ENCODE data around the gene SNX30. TPM values are rescaled to one million over a fixed set of nuclear protein-coding genes. Genes with fewer than 3 reads are reported as not detected.

The SNX30 gene
- total and polyA plus RNA-seq, 2 experiments from 2014 or later: 6.4 to 29.1 TPM

DNA sequence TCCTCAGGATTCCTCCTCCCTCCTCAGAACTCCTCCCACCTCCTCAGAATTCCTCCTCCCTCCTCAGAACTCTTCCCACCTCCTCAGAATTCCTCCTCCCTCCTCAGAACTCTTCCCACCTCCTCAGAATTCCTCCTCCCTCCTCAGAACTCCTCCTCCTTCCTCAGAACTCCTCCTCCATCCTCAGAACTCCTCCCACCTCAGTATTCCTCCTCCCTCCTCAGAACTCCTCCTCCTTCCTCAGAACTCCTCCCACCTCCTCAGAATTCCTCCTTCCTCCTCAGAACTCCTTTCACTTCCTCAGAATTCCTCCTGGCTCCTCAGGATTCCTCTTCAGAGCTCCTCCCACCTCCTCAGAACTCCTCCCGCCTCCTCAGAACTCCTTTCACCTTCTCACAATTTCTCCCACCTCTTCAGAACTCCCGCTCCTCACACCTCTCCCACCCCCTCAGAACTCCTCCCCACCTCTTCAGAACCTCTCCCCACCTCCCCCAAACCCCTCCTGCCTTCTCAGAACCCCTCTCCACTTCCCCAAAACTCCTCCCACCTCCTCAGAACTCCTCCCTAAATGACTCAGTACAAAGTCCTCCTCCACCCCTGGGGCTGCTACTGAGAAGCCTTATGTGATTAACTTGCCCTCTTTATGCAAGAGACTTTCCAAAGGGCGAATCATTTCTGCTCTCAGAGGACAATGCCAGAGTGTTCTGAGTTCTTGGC is 116.9 kb downstream of the SNX30 start:
- whole genome bisulfite sequencing (ENCODE audit: low lambda C conversion rate, missing lambda C conversion rate): 74% methylated on average over 2 of the region's 3 CpGs
- Histone ChIP-seq H3K4me3 (no peak overlapping the region), H3K4me1 (ENCODE audit: insufficient read depth) (peaks cover 6% of the 10 kb centered on the region), H2AFZ (no peak overlapping the region), H3K9me3 (ENCODE audit: low read depth) (no peaks in the 10 kb centered on the region), H3K9me2 (replicated peaks; ENCODE audit: insufficient read depth) (no peaks in the 10 kb centered on the region), H3K36me3 (replicated peaks; ENCODE audit: insufficient read depth, low read depth) (no peaks in the 10 kb centered on the region), H4K20me1 (ENCODE audit: insufficient read depth, poor library complexity, severe bottlenecking) (no peaks in the 10 kb centered on the region), H3K27me3 (no peaks in the 10 kb centered on the region), H3K27ac (peak overlapping the region; percentile 86), H3K4me2 (peak overlapping the region; percentile 41), H3K79me2 (no peaks in the 10 kb centered on the region)
- DNase-seq (ENCODE audit: low spot score): peak; percentile 57
- TF ChIP-seq CTCF (IDR thresholded peaks at IDR 0.05; ENCODE audit: poor library complexity) (no peak), EZH2phosphoT487 (IDR thresholded peaks at IDR 0.05; ENCODE audit: low read depth, severe bottlenecking, unreplicated experiment) (no peak), EZH2 (IDR thresholded peaks at IDR 0.05; ENCODE audit: borderline replicate concordance) (no peak)

- no peak overlapping the region for H2AFZ ChIP-seq
- no peaks in the 10 kb centered on the region for H3K27me3 ChIP-seq
- H3K4me3 ChIP-seq: no peak overlapping the region
- no peaks in the 10 kb centered on the region for H3K9me3 ChIP-seq (ENCODE audit: low read depth)
- H3K9me2 ChIP-seq (replicated peaks; ENCODE audit: insufficient read depth): no peaks in the 10 kb centered on the region
- no peak for DNase-seq (ENCODE audit: low spot score)
- H4K20me1 ChIP-seq (ENCODE audit: insufficient read depth, poor library complexity, severe bottlenecking): no peaks in the 10 kb centered on the region
- H3K79me2 ChIP-seq: no peaks in the 10 kb centered on the region
- 92% methylated on average over 10 of the region's 10 CpGs for WGBS (ENCODE audit: low lambda C conversion rate, missing lambda C conversion rate)
- H3K4me2 ChIP-seq: no peak overlapping the region
- peaks cover 6% of the 10 kb centered on the region for H3K4me1 ChIP-seq (ENCODE audit: insufficient read depth)
- no peaks in the 10 kb centered on the region for H3K36me3 ChIP-seq (replicated peaks; ENCODE audit: insufficient read depth, low read depth)
- TF ChIP-seq EZH2phosphoT487 (IDR thresholded peaks at IDR 0.05; ENCODE audit: low read depth, severe bottlenecking, unreplicated experiment): no peak
- TF ChIP-seq EZH2 (IDR thresholded peaks at IDR 0.05; ENCODE audit: borderline replicate concordance): no peak
- no peak for TF ChIP-seq CTCF (IDR thresholded peaks at IDR 0.05; ENCODE audit: poor library complexity)
- H3K27ac ChIP-seq: peak overlapping the region; percentile 86
Measured at GRCh38 chr9:112868461-112868860, 117.9 kb downstream of the SNX30 start.

GRCh38 chr9:112869041-112869529 is 118.5 kb downstream of the SNX30 start:
- H3K9me3 ChIP-seq (ENCODE audit: low read depth): no peaks in the 10 kb centered on the region
- H3K4me1 ChIP-seq (ENCODE audit: insufficient read depth): peaks cover 6% of the 10 kb centered on the region
- no peak overlapping the region for H3K4me2 ChIP-seq
- H3K27ac ChIP-seq: no peak overlapping the region
- TF ChIP-seq EZH2phosphoT487 (IDR thresholded peaks at IDR 0.05; ENCODE audit: low read depth, severe bottlenecking, unreplicated experiment) (no peak), CTCF (IDR thresholded peaks at IDR 0.05; ENCODE audit: poor library complexity) (no peak), EZH2 (IDR thresholded peaks at IDR 0.05; ENCODE audit: borderline replicate concordance) (no peak)
- WGBS (ENCODE audit: low lambda C conversion rate, missing lambda C conversion rate): 68% methylated on average over 8 of the region's 8 CpGs
- H3K9me2 ChIP-seq (replicated peaks; ENCODE audit: insufficient read depth): no peaks in the 10 kb centered on the region
- no peak overlapping the region for H2AFZ ChIP-seq
- no peak for DNase-seq (ENCODE audit: low spot score)
- H3K27me3 ChIP-seq: no peaks in the 10 kb centered on the region
- H4K20me1 ChIP-seq (ENCODE audit: insufficient read depth, poor library complexity, severe bottlenecking): no peaks in the 10 kb centered on the region
- no peaks in the 10 kb centered on the region for H3K79me2 ChIP-seq
- no peaks in the 10 kb centered on the region for H3K36me3 ChIP-seq (replicated peaks; ENCODE audit: insufficient read depth, low read depth)
- H3K4me3 ChIP-seq: no peak overlapping the region

Measured in hepatocyte (in vitro differentiated cells).